A549 (cell line): ENCODE data around the gene NAA15. TPM values are rescaled to one million over a fixed set of nuclear protein-coding genes. Genes with fewer than 3 reads are reported as not detected.

Experiments used
- ATAC-seq, 2 experiments: fragments of 200-7000 bp in 1 of 2; fragments of >200 bp in 1 of 2; cut with Nextera tagmentation in 1 of 2; cut with Tn5 transposase in 1 of 2; 3 replicates each; pipeline versions ENCODE4 v1.8.0 to v1.9.1; 2018 to 2020; ENCODE audit warnings: mild to moderate bottlenecking in 1 of 2, moderate library complexity in 1 of 2
- CTCF ChIA-PET: fragments of 300-600 bp; sonication (Branson Sonifier 250); formaldehyde crosslinking; extraction: SDS; loops from one replicate; lab custom pipeline; 2021; ENCODE audit warnings: antibody characterized with exemption, inconsistent platforms; lab: Yijun Ruan, JAX
- POLR2A ChIA-PET: fragments of 350-600 bp; formaldehyde crosslinking; extraction: SDS; loops from one replicate; lab custom pipeline; 2021; ENCODE audit warnings: antibody characterized with exemption, inconsistent platforms; lab: Yijun Ruan, JAX
- DNase-seq, 2 experiments: peaks; one replicate each; pipeline versions ENCODE4 v3.0.0 to v3.0.0-alpha.2; 2011 to 2016; ENCODE audit warnings: low read depth in 1 of 2, low spot score in 1 of 2
- FAIRE-seq: peaks from 2 replicates; lab custom pipeline; 2011; peaks lifted over from hg19 to GRCh38; lab: Jason Lieb, UNC
- H3K27ac ChIP-seq, 2 experiments: fragments of >200 bp; sonication (Bioruptor Twin); formaldehyde crosslinking; 3 replicates each; pipeline ENCODE4 v1.5.1; 2016 to 2017
- H3K4me1 ChIP-seq: fragments of >200 bp; sonication (Bioruptor Twin); formaldehyde crosslinking; 3 replicates; pipeline ENCODE4 v1.6.1; 2016
- H3K4me2 ChIP-seq: fragments of >200 bp; sonication (Bioruptor Twin); formaldehyde crosslinking; 3 replicates; pipeline ENCODE4 v1.6.1; 2016
- H3K4me3 ChIP-seq: fragments of >200 bp; sonication (Bioruptor Twin); formaldehyde crosslinking; 3 replicates; pipeline ENCODE4 v1.5.1; 2016
- H3K9me3 ChIP-seq: fragments of >200 bp; sonication (Bioruptor Twin); formaldehyde crosslinking; 3 replicates; pipeline ENCODE4 v1.6.1; 2016
- CHD4 ChIP-seq: fragments of 200-600 bp; sonication (generic); IDR thresholded peaks from 2 replicates; pipeline ENCODE4 v1.6.1; 2016; ENCODE audit warnings: antibody characterized with exemption, mild to moderate bottlenecking, borderline replicate concordance
- EHF ChIP-seq: fragments of 250-450 bp; sonication (Bioruptor Pico); IDR thresholded peaks from 2 replicates; pipeline ENCODE4 v1.5.0; 2020; ENCODE audit warnings: mild to moderate bottlenecking
- EHMT2 ChIP-seq: fragments of 200-600 bp; sonication (generic); IDR thresholded peaks from 2 replicates; pipeline ENCODE4 v1.6.1; 2016; ENCODE audit warnings: antibody characterized with exemption, low read depth, mild to moderate bottlenecking, moderate library complexity
- FOXS1 ChIP-seq: fragments of 250-450 bp; sonication (Bioruptor Pico); IDR thresholded peaks from 2 replicates; pipeline ENCODE4 v1.5.0; 2020; ENCODE audit warnings: mild to moderate bottlenecking, moderate library complexity
- GATA3 ChIP-seq: IDR thresholded peaks from 2 replicates; pipeline ENCODE4 v1.6.1; 2012; ENCODE audit warnings: borderline replicate concordance
- HEYL ChIP-seq: fragments of 250-450 bp; sonication (Bioruptor Pico); IDR thresholded peaks from 2 replicates; pipeline ENCODE4 v1.8.0; 2021; ENCODE audit warnings: mild to moderate bottlenecking, moderate library complexity
- HOXB5 ChIP-seq: fragments of 250-450 bp; sonication (Bioruptor Pico); IDR thresholded peaks from 2 replicates; pipeline ENCODE4 v1.5.0; 2020; ENCODE audit warnings: mild to moderate bottlenecking, moderate library complexity
- JUNB ChIP-seq: fragments of >200 bp; sonication (Bioruptor Twin); formaldehyde crosslinking; IDR thresholded peaks from 2 replicates; pipeline ENCODE4 v1.6.1; 2016
- MAFK ChIP-seq: fragments of 450-650 bp; IDR thresholded peaks from 2 replicates; pipeline ENCODE4 v1.6.1; 2014; ENCODE audit not compliant: partially characterized antibody
- MAZ ChIP-seq: fragments of 150-350 bp; IDR thresholded peaks from 2 replicates; pipeline ENCODE4 v1.6.1; 2014; ENCODE audit warnings: antibody characterized with exemption, low read depth, low read length, borderline replicate concordance
- NPAS2 ChIP-seq: fragments of 250-450 bp; sonication (Bioruptor Pico); IDR thresholded peaks from 2 replicates; pipeline ENCODE4 v1.8.0; 2022; ENCODE audit warnings: mild to moderate bottlenecking, moderate library complexity, borderline replicate concordance
- NR3C1 ChIP-seq: fragments of >200 bp; sonication (Bioruptor Twin); formaldehyde crosslinking; IDR thresholded peaks from 3 replicates; pipeline ENCODE4 v1.6.1; 2017
- RFX5 ChIP-seq: fragments of 450-650 bp; IDR thresholded peaks from 2 replicates; pipeline ENCODE4 v1.7.1; 2014; ENCODE audit warnings: antibody characterized with exemption, mild to moderate bottlenecking, moderate library complexity
- SMC3 ChIP-seq: fragments of >200 bp; sonication (Bioruptor Twin); formaldehyde crosslinking; IDR thresholded peaks from 3 replicates; pipeline ENCODE4 v1.6.1; 2018; ENCODE audit warnings: inconsistent platforms
- ZFP36 ChIP-seq: fragments of 450-650 bp; IDR thresholded peaks from 2 replicates; pipeline ENCODE4 v1.6.1; 2014; ENCODE audit warnings: borderline replicate concordance; ENCODE audit not compliant: partially characterized antibody
- WGBS: methylation state at CpG from one replicate; pipeline ENCODE4 v1.1.6; 2017; ENCODE audit errors: missing lambda C conversion rate; 5-methylcytosine and 5-hydroxymethylcytosine counted together
- polyA plus RNA-seq, 4 experiments: library from polyadenylated mRNA; depleted of rRNA in 3 of 4; stranded (reverse); fragments of >200 nt; fragmentation: RNase III in 1 of 4; extraction: RNeasy Plus Mini Kit Qiagen cat#74134 plus additional on column Dnase treatment in 1 of 4; gene quantifications; 2 replicates in 3 of 4; 3 replicates in 1 of 4; pipeline ENCODE4 v1.2.3, GENCODE V29; 2011 to 2017
- TF ChIP-seq, protein P1 (sequence below): fragments of 150-350 bp; IDR thresholded peaks from 2 replicates; pipeline ENCODE4 v1.6.1; 2014; ENCODE audit warnings: low read depth, mild to moderate bottlenecking, low read length
- TF ChIP-seq, protein P2 (sequence below): IDR thresholded peaks from 2 replicates; pipeline ENCODE4 v1.6.1; 2012; ENCODE audit warnings: low read depth, borderline replicate concordance
- TF ChIP-seq, protein P3 (sequence below): fragments of 250-450 bp; sonication (Bioruptor Pico); IDR thresholded peaks from 2 replicates; pipeline ENCODE4 v1.5.0; 2020; ENCODE audit warnings: low read depth, mild to moderate bottlenecking, moderate library complexity
- TF ChIP-seq, protein P4 (sequence below): fragments of >200 bp; sonication (Bioruptor Twin); formaldehyde crosslinking; IDR thresholded peaks from 2 replicates; pipeline ENCODE4 v1.6.1; 2016
- TF ChIP-seq, protein P5 (sequence below): IDR thresholded peaks from 2 replicates; pipeline ENCODE4 v1.6.1; 2012
- TF ChIP-seq, protein P6 (sequence below): fragments of >200 bp; sonication (Bioruptor Twin); formaldehyde crosslinking; IDR thresholded peaks from 3 replicates; pipeline ENCODE4 v1.5.1; 2016

Gene NAA15
- polyA plus RNA-seq, 2 of the 4 experiments (the other 2 are of a cell fraction), result 29.2 to 45.2 TPM

DNA sequence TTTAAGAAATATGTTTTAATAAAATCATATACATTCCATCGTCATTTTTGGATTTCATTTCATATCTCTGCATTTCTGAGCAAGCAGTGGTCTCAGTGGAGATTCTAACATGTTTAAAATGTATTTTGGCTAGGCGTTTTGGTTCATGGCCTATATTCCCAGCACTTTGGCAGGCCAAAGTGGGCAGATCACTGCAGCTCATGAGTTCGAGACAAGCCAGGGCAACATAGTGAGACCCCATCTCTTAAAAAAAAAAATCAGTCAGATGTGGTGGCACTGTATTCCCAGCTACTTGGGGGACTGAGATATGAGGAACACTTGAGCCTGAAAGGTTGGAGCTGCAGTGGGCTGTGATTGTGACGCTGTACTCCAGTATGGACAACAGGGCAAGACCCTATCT, 85.1 kb downstream of the NAA15 start (continued):
- TF ChIP-seq, protein P1, sequence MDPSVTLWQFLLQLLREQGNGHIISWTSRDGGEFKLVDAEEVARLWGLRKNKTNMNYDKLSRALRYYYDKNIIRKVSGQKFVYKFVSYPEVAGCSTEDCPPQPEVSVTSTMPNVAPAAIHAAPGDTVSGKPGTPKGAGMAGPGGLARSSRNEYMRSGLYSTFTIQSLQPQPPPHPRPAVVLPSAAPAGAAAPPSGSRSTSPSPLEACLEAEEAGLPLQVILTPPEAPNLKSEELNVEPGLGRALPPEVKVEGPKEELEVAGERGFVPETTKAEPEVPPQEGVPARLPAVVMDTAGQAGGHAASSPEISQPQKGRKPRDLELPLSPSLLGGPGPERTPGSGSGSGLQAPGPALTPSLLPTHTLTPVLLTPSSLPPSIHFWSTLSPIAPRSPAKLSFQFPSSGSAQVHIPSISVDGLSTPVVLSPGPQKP, result no peak
- TF ChIP-seq, all 56 proteins: peak for 0

DNA sequence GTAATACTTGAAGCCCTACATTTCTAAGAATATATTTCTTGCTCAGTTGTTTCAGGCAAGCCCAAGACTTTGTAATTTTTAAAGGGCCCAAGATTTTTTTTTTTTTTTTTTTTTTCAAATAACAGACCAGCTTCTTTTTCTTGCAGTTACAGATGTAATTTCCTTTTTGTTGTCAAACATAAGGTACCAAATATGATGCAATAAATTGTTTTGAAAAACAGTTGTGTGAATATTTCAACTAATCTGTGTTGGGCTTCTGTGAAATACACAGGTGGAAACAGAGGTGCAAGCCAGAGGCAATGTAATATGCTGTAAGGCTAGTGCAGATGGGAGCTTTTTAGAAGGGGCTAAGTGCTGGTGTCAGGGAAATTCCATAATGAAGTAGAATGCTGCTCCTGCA, 87.8 kb downstream of the NAA15 start:
- ChIA-PET POLR2A (no interaction called here), CTCF (no interaction called here)
- Histone ChIP-seq H3K4me2 (no peak overlapping the region), H3K9me3 (no peaks in the 10 kb centered on the region), H3K4me1 (no peaks in the 10 kb centered on the region), H3K27ac (no peak overlapping the region), H3K4me3 (no peak overlapping the region)
- no peak for DNase-seq
- ATAC-seq, result no peak
- FAIRE-seq, result no peak
- TF ChIP-seq RFX5 (no peak), MAFK (no peak), SMC3 (no peak), FOXS1 (CRISPR knock-in tag) (no peak), MAZ (no peak), ZFP36 (no peak)
- TF ChIP-seq, protein P2, sequence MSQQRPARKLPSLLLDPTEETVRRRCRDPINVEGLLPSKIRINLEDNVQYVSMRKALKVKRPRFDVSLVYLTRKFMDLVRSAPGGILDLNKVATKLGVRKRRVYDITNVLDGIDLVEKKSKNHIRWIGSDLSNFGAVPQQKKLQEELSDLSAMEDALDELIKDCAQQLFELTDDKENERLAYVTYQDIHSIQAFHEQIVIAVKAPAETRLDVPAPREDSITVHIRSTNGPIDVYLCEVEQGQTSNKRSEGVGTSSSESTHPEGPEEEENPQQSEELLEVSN, result no peak
- TF ChIP-seq, protein P3, sequence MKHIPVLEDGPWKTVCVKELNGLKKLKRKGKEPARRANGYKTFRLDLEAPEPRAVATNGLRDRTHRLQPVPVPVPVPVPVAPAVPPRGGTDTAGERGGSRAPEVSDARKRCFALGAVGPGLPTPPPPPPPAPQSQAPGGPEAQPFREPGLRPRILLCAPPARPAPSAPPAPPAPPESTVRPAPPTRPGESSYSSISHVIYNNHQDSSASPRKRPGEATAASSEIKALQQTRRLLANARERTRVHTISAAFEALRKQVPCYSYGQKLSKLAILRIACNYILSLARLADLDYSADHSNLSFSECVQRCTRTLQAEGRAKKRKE (CRISPR knock-in tag), result no peak
- TF ChIP-seq, all 56 proteins: peak for 0

DNA sequence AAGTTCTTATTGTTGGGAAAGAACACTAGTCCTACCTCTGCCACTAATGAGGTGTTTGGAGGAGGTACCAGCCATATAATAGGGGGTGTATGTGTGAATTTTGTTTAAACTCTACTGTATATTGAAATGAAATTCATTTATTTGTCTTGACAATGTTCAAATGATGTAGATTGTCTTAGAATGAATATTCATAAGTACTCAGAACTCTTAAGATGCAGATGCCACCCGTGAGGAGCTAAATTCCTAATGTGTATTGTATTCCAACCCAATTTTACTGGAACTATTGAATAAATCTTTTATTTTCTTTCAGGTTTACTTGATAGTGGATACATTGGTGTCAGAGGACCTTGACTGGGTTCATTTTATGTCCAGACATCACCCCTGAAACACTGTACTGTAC, 88.7 kb downstream of the NAA15 start:
- no peak for TF ChIP-seq HOXB5 (CRISPR knock-in tag)
- TF ChIP-seq, protein P4, sequence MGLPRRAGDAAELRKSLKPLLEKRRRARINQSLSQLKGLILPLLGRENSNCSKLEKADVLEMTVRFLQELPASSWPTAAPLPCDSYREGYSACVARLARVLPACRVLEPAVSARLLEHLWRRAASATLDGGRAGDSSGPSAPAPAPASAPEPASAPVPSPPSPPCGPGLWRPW, result no peak
- TF ChIP-seq, protein P5, sequence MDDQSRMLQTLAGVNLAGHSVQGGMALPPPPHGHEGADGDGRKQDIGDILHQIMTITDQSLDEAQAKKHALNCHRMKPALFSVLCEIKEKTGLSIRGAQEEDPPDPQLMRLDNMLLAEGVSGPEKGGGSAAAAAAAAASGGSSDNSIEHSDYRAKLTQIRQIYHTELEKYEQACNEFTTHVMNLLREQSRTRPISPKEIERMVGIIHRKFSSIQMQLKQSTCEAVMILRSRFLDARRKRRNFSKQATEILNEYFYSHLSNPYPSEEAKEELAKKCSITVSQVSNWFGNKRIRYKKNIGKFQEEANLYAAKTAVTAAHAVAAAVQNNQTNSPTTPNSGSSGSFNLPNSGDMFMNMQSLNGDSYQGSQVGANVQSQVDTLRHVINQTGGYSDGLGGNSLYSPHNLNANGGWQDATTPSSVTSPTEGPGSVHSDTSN, result no peak
- TF ChIP-seq GATA3, result no peak
- TF ChIP-seq NPAS2 (CRISPR knock-in tag), result no peak
- TF ChIP-seq, protein P6, sequence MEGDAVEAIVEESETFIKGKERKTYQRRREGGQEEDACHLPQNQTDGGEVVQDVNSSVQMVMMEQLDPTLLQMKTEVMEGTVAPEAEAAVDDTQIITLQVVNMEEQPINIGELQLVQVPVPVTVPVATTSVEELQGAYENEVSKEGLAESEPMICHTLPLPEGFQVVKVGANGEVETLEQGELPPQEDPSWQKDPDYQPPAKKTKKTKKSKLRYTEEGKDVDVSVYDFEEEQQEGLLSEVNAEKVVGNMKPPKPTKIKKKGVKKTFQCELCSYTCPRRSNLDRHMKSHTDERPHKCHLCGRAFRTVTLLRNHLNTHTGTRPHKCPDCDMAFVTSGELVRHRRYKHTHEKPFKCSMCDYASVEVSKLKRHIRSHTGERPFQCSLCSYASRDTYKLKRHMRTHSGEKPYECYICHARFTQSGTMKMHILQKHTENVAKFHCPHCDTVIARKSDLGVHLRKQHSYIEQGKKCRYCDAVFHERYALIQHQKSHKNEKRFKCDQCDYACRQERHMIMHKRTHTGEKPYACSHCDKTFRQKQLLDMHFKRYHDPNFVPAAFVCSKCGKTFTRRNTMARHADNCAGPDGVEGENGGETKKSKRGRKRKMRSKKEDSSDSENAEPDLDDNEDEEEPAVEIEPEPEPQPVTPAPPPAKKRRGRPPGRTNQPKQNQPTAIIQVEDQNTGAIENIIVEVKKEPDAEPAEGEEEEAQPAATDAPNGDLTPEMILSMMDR, result no peak
- no peak for TF ChIP-seq CHD4
- no peak for TF ChIP-seq HEYL (CRISPR knock-in tag)
- TF ChIP-seq JUNB, result no peak
- no peak for TF ChIP-seq RFX5
- no peak for TF ChIP-seq EHF (CRISPR knock-in tag)
- no peak for TF ChIP-seq NR3C1
- TF ChIP-seq MAFK, result no peak
- no peak for TF ChIP-seq MAZ
- TF ChIP-seq SMC3, result no peak
- no peak for TF ChIP-seq EHMT2
- no peak for TF ChIP-seq ZFP36
- TF ChIP-seq, all 56 proteins: peak for 0
- FAIRE-seq, result no peak
- Histone ChIP-seq H3K27ac (no peak overlapping the region), H3K4me2 (no peak overlapping the region), H3K9me3 (no peaks in the 10 kb centered on the region), H3K4me1 (no peaks in the 10 kb centered on the region), H3K4me3 (no peak overlapping the region)
- CTCF ChIA-PET, result no interaction called here
- 97% methylated on average over 1 of the region's 1 CpG for WGBS
- no peak for ATAC-seq
- POLR2A ChIA-PET, result no interaction called here
- DNase-seq, result no peak
